OCI-LY1 (cell line): ENCODE measurements around the gene KCNH1.

Source experiments
- H2AFZ ChIP-seq: fragments of 200-600 bp; sonication (generic), shearing (Covaris generic); 2 replicates; pipeline ENCODE4 v1.6.0; 2014; ENCODE audit warnings: antibody characterized with exemption, mild to moderate bottlenecking, low read length
- H3F3A ChIP-seq: fragments of 200-600 bp; sonication (generic), shearing (Covaris generic); 2 replicates; pipeline ENCODE4 v1.6.0; 2014; ENCODE audit warnings: mild to moderate bottlenecking, antibody characterized with exemption, low read length, moderate library complexity; ENCODE audit not compliant: insufficient read depth
- H3K27ac ChIP-seq: fragments of 200-600 bp; sonication (generic); 2 replicates; pipeline ENCODE4 v1.5.1; 2014; ENCODE audit warnings: low read length, mixed run types, mild to moderate bottlenecking, low read depth; ENCODE audit not compliant: poor library complexity, severe bottlenecking
- H3K27me3 ChIP-seq: fragments of 200-600 bp; sonication (generic); 2 replicates; pipeline ENCODE4 v1.6.0; 2014; ENCODE audit warnings: antibody characterized with exemption, mild to moderate bottlenecking, low read length, moderate library complexity; ENCODE audit not compliant: insufficient read depth
- H3K36me3 ChIP-seq: fragments of 200-600 bp; sonication (generic); 2 replicates; pipeline ENCODE4 v1.6.1; 2014; ENCODE audit warnings: mild to moderate bottlenecking, antibody characterized with exemption, low read length, moderate library complexity, mixed read lengths; ENCODE audit not compliant: insufficient read depth
- H3K4me1 ChIP-seq: fragments of 200-600 bp; sonication (generic); 2 replicates; pipeline ENCODE4 v1.5.1; 2014; ENCODE audit warnings: mild to moderate bottlenecking, low read length, moderate library complexity; ENCODE audit not compliant: insufficient read depth, severe bottlenecking
- H3K4me2 ChIP-seq: fragments of 200-600 bp; sonication (generic), shearing (Covaris generic); 2 replicates; pipeline ENCODE4 v1.6.1; 2014; ENCODE audit warnings: low read length
- H3K4me3 ChIP-seq: fragments of 200-600 bp; sonication (generic); 2 replicates; pipeline ENCODE4 v1.5.1; 2014; ENCODE audit warnings: low read length, low read depth, mild to moderate bottlenecking, mixed read lengths; ENCODE audit not compliant: poor library complexity, severe bottlenecking
- H3K79me2 ChIP-seq: fragments of 200-600 bp; shearing (Covaris generic); 2 replicates; pipeline ENCODE4 v1.6.1; 2016; ENCODE audit warnings: mixed run types, low read length, mixed read lengths; ENCODE audit not compliant: insufficient read depth
- H3K9ac ChIP-seq: fragments of 200-600 bp; sonication (generic), shearing (Covaris generic); 2 replicates; pipeline ENCODE4 v1.6.1; 2014; ENCODE audit warnings: mild to moderate bottlenecking, low read length, mixed read lengths
- H3K9me2 ChIP-seq: fragments of 200-600 bp; sonication (generic), shearing (Covaris generic); 2 replicates; pipeline ENCODE4 v1.6.1; 2014; ENCODE audit warnings: low read depth, mild to moderate bottlenecking, low read length, mixed read lengths
- H3K9me3 ChIP-seq: fragments of 200-600 bp; shearing (Covaris generic); 2 replicates; pipeline ENCODE4 v1.6.1; 2014; ENCODE audit warnings: low read length, mixed read lengths
- H4K20me1 ChIP-seq: fragments of 200-600 bp; sonication (generic), shearing (Covaris generic); 2 replicates; pipeline ENCODE4 v1.6.0; 2016; ENCODE audit warnings: mild to moderate bottlenecking, low read length; ENCODE audit not compliant: insufficient read depth
- CTCF ChIP-seq: fragments of 200-600 bp; sonication (generic), shearing (Covaris generic); IDR thresholded peaks from 2 replicates; pipeline ENCODE4 v1.5.1; 2017; ENCODE audit warnings: mild to moderate bottlenecking, antibody characterized with exemption, low read length, moderate library complexity, mixed read lengths
- EZH2 ChIP-seq: fragments of 200-600 bp; sonication (generic), shearing (Covaris generic); IDR thresholded peaks from 2 replicates; pipeline ENCODE4 v1.8.0; 2017; ENCODE audit warnings: borderline replicate concordance, mixed run types, mild to moderate bottlenecking, antibody characterized with exemption, low read length, moderate library complexity, mixed read lengths

Gene KCNH1

GRCh38 chr1:210800756-210801155 is 333.2 kb downstream of the KCNH1 start:
- Histone ChIP-seq H3K4me1 (no peaks in the 10 kb centered on the region), H3K9ac (no peak overlapping the region), H3K27ac (no peak overlapping the region), H3K9me2 (no peaks in the 10 kb centered on the region), H2AFZ (no peak overlapping the region), H3K4me2 (no peak overlapping the region), H3K27me3 (no peaks in the 10 kb centered on the region), H3K4me3 (no peak overlapping the region), H3F3A (no peaks in the 10 kb centered on the region), H3K9me3 (no peaks in the 10 kb centered on the region), H3K36me3 (no peaks in the 10 kb centered on the region), H3K79me2 (no peaks in the 10 kb centered on the region), H4K20me1 (no peaks in the 10 kb centered on the region)
- TF ChIP-seq CTCF: no peak

GRCh38 chr1:210800301-210800700 is 333.6 kb downstream of the KCNH1 start:
- H3K27ac ChIP-seq: no peak overlapping the region
- H3K4me1 ChIP-seq: no peaks in the 10 kb centered on the region
- H3K27me3 ChIP-seq: no peaks in the 10 kb centered on the region
- no peaks in the 10 kb centered on the region for H3K79me2 ChIP-seq
- no peak overlapping the region for H3K4me3 ChIP-seq
- no peaks in the 10 kb centered on the region for H4K20me1 ChIP-seq
- no peaks in the 10 kb centered on the region for H3K9me3 ChIP-seq
- H2AFZ ChIP-seq: no peak overlapping the region
- no peak overlapping the region for H3K4me2 ChIP-seq
- H3K36me3 ChIP-seq: no peaks in the 10 kb centered on the region
- TF ChIP-seq CTCF: no peak
- H3K9ac ChIP-seq: no peak overlapping the region
- H3K9me2 ChIP-seq: no peaks in the 10 kb centered on the region
- no peaks in the 10 kb centered on the region for H3F3A ChIP-seq

- no peaks in the 10 kb centered on the region for H3K27me3 ChIP-seq
- H3K9me3 ChIP-seq: no peaks in the 10 kb centered on the region
- H3K4me1 ChIP-seq: no peaks in the 10 kb centered on the region
- H3K27ac ChIP-seq: no peak overlapping the region
- H3K4me3 ChIP-seq: no peak overlapping the region
- H3K9me2 ChIP-seq: no peaks in the 10 kb centered on the region
- H3K36me3 ChIP-seq: no peaks in the 10 kb centered on the region
- H2AFZ ChIP-seq: no peak overlapping the region
- no peaks in the 10 kb centered on the region for H3F3A ChIP-seq
- H3K79me2 ChIP-seq: no peaks in the 10 kb centered on the region
- no peak overlapping the region for H3K4me2 ChIP-seq
- no peak for TF ChIP-seq EZH2
- TF ChIP-seq CTCF: no peak
- H4K20me1 ChIP-seq: no peaks in the 10 kb centered on the region
- no peak overlapping the region for H3K9ac ChIP-seq
Measured at GRCh38 chr1:210797422-210797821, 336.5 kb downstream of the KCNH1 start.
